Measurements from ENCODE around the gene BCL2.

- no peak for TF ChIP-seq CTCF (IDR thresholded peaks at IDR 0.05)
- TF ChIP-seq EZH2 (IDR thresholded peaks at IDR 0.05), result no peak
Observed at GRCh38 chr18:63245600-63245999, 74.0 kb downstream of the BCL2 start.
